WTC11 (cell line): ENCODE results near the gene OMA1.

Experiments used
- CTCF ChIP-seq: fragments of 200-600 bp; IDR thresholded peaks from 2 replicates; pipeline ENCODE4 v1.8.0; 2022; ENCODE audit warnings: antibody characterized with exemption
- TF ChIP-seq, protein P1 (sequence below): sonication (generic); formaldehyde crosslinking; IDR thresholded peaks from 2 replicates; pipeline ENCODE4 v1.8.0; 2022; ENCODE audit warnings: mild to moderate bottlenecking, missing genetic modification reagents

GRCh38 chr1:58574816-58575215 is 28.3 kb upstream of the OMA1 start:
- TF ChIP-seq CTCF, result no peak
- TF ChIP-seq, protein P1, sequence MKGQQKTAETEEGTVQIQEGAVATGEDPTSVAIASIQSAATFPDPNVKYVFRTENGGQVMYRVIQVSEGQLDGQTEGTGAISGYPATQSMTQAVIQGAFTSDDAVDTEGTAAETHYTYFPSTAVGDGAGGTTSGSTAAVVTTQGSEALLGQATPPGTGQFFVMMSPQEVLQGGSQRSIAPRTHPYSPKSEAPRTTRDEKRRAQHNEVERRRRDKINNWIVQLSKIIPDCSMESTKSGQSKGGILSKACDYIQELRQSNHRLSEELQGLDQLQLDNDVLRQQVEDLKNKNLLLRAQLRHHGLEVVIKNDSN (CRISPR knock-in tag), result no peak
